ENCODE measurements around the gene LTBP4. TPM values are rescaled to one million over a fixed set of nuclear protein-coding genes. Genes with fewer than 3 reads are reported as not detected.
"Not testable (repeated sequence)": the region's sequence is repeated elsewhere in the genome, so short reads cannot be mapped to it uniquely, and the experiment has no call there.

Gene LTBP4
- polyA plus RNA-seq, 1 donor = 239 TPM

- no peak for DNase-seq (ENCODE audit: low read depth)
Measured at GRCh38 chr19:40610396-40611064, 9.4 kb downstream of the LTBP4 start.

- no peak for DNase-seq (ENCODE audit: low read depth)
Measured at GRCh38 chr19:40611096-40611495, 9.9 kb downstream of the LTBP4 start.

GRCh38 chr19:40611900-40612698 is 10.9 kb downstream of the LTBP4 start:
- no peak for DNase-seq (ENCODE audit: low read depth)

GRCh38 chr19:40612831-40613689 is 11.9 kb downstream of the LTBP4 start:
- no peak for DNase-seq (ENCODE audit: low read depth)

- DNase-seq (ENCODE audit: low read depth) = no peak
Measured at GRCh38 chr19:40613690-40614621, 12.8 kb downstream of the LTBP4 start.

GRCh38 chr19:40614622-40615411 is 13.6 kb downstream of the LTBP4 start:
- no peak for DNase-seq (ENCODE audit: low read depth)

- DNase-seq (ENCODE audit: low read depth) = no peak
Measured at GRCh38 chr19:40616178-40616577, 15.0 kb downstream of the LTBP4 start.

- DNase-seq (ENCODE audit: low read depth) = no peak
Measured at GRCh38 chr19:40616941-40617340, 15.8 kb downstream of the LTBP4 start.

- no peak for DNase-seq (ENCODE audit: low read depth)
Measured at GRCh38 chr19:40617961-40618360, 16.8 kb downstream of the LTBP4 start.

- DNase-seq (ENCODE audit: low read depth) = no peak
Measured at GRCh38 chr19:40619333-40620160, 18.4 kb downstream of the LTBP4 start.

GRCh38 chr19:40620161-40620485 is 19.0 kb downstream of the LTBP4 start:
- no peak for DNase-seq (ENCODE audit: low read depth)

GRCh38 chr19:40621283-40621682 is 20.1 kb downstream of the LTBP4 start:
- no peak for DNase-seq (ENCODE audit: low read depth)

GRCh38 chr19:40621966-40622772 is 21.0 kb downstream of the LTBP4 start:
- no peak for DNase-seq (ENCODE audit: low read depth)

GRCh38 chr19:40622773-40623075 is 21.6 kb downstream of the LTBP4 start:
- DNase-seq (ENCODE audit: low read depth) = no peak

- no peak for DNase-seq (ENCODE audit: low read depth)
Measured at GRCh38 chr19:40623403-40624251, 22.5 kb downstream of the LTBP4 start.

GRCh38 chr19:40624369-40625153 is 23.4 kb downstream of the LTBP4 start:
- not testable (repeated sequence) for DNase-seq (ENCODE audit: low read depth)

All from forelimb muscle (tissue), 1 donor.